ENCODE data around the gene CC2D2A.
A peak's percentile ranks its signal among the peaks of the same experiment; 100 is the strongest.
"Not testable (repeated sequence)": the region's sequence is repeated elsewhere in the genome, so short reads cannot be mapped to it uniquely, and the experiment has no call there.

CC2D2A gene

GRCh38 chr4:15562623-15563022, 92.9 kb downstream of the CC2D2A start:
- no peak for DNase-seq

- DNase-seq: no peak
Measured at GRCh38 chr4:15563871-15564270, 94.2 kb downstream of the CC2D2A start.

GRCh38 chr4:15568821-15569220, 99.1 kb downstream of the CC2D2A start:
- no peak for DNase-seq

GRCh38 chr4:15569746-15570145, 100.1 kb downstream of the CC2D2A start:
- DNase-seq: no peak

- DNase-seq: no peak
Measured at GRCh38 chr4:15575966-15576365, 106.3 kb downstream of the CC2D2A start.

GRCh38 chr4:15577508-15577907, 107.8 kb downstream of the CC2D2A start:
- no peak for DNase-seq

GRCh38 chr4:15584785-15585184, 115.1 kb downstream of the CC2D2A start:
- DNase-seq: no peak

- DNase-seq: no peak
Measured at GRCh38 chr4:15585331-15585730, 115.6 kb downstream of the CC2D2A start.

- DNase-seq: no peak
Measured at GRCh38 chr4:15586066-15586465, 116.4 kb downstream of the CC2D2A start.

GRCh38 chr4:15587649-15588048, 118.0 kb downstream of the CC2D2A start:
- no peak for DNase-seq

- no peak for DNase-seq
Measured at GRCh38 chr4:15592799-15593198, 123.1 kb downstream of the CC2D2A start.

- no peak for DNase-seq
Measured at GRCh38 chr4:15598644-15599043, 129.0 kb downstream of the CC2D2A start.

GRCh38 chr4:15600176-15600575, 130.5 kb downstream of the CC2D2A start:
- no peak for DNase-seq

GRCh38 chr4:15601862-15602261, 132.2 kb downstream of the CC2D2A start:
- DNase-seq: no peak

GRCh38 chr4:15605537-15605936, 135.9 kb downstream of the CC2D2A start:
- DNase-seq: no peak

GRCh38 chr4:15610855-15611254, 141.2 kb downstream of the CC2D2A start:
- no peak for DNase-seq

GRCh38 chr4:15612136-15612535, 142.5 kb downstream of the CC2D2A start:
- DNase-seq: no peak

GRCh38 chr4:15614891-15615290, 145.2 kb downstream of the CC2D2A start:
- DNase-seq: not testable (repeated sequence)

- DNase-seq: not testable (repeated sequence)
Measured at GRCh38 chr4:15617407-15617806, 147.7 kb downstream of the CC2D2A start.

- DNase-seq: no peak
Measured at GRCh38 chr4:15636818-15637217, 167.1 kb downstream of the CC2D2A start.

GRCh38 chr4:15638418-15638817, 168.7 kb downstream of the CC2D2A start:
- DNase-seq: no peak

- DNase-seq: peak; percentile 0 to 14
Measured at GRCh38 chr4:15648600-15648999, 178.9 kb downstream of the CC2D2A start.

- peak in 1 of 2 experiments; percentile 8 for DNase-seq
Measured at GRCh38 chr4:15649914-15650545, 180.3 kb downstream of the CC2D2A start.

Measured in NCI-H1930 (cell line).